Measurements from ENCODE around the gene ACTN1.

ACTN1 gene

DNA sequence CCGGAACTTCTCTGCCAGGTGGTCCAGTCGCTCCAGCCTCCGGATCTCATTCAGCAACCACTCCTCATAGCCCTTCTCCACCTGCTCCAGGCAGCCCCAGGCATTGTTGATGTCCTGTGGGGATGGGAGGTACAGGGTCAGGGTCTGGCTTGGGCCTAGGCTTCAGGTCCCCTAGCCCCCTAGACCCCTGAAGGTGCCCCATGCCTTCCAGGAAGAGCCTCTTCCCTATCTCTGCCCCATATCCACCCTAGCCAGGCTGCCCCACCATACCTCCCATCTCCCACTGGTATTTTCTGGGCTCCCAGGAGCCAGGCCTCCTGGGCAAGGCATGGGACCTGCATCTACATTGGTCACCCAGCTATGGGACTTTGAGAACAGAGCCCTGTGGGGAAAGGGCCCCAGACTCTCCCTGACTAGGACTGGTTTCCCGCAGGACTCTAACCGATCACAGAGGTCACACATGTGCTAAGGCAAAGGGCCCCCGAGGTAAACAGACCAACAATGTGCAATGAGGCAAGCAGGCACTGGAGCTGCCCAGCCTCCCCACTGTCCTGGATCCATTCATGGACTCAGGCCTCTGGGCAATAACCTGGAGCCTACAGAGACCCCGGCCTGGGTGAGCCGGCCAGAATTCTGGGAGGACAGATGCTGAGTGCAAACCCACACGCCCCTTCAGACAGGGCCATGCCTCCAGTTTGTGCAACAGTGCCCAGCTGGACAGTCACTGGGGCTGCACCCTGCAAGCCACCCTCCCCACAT, 88.8 kb downstream of the ACTN1 start:
- DNase-seq (ENCODE audit: insufficient read length, low spot score) (no peak), FAIRE-seq (no peak)
- TF ChIP-seq, protein P1, sequence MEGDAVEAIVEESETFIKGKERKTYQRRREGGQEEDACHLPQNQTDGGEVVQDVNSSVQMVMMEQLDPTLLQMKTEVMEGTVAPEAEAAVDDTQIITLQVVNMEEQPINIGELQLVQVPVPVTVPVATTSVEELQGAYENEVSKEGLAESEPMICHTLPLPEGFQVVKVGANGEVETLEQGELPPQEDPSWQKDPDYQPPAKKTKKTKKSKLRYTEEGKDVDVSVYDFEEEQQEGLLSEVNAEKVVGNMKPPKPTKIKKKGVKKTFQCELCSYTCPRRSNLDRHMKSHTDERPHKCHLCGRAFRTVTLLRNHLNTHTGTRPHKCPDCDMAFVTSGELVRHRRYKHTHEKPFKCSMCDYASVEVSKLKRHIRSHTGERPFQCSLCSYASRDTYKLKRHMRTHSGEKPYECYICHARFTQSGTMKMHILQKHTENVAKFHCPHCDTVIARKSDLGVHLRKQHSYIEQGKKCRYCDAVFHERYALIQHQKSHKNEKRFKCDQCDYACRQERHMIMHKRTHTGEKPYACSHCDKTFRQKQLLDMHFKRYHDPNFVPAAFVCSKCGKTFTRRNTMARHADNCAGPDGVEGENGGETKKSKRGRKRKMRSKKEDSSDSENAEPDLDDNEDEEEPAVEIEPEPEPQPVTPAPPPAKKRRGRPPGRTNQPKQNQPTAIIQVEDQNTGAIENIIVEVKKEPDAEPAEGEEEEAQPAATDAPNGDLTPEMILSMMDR (IDR thresholded peaks at IDR 0.05; ENCODE audit: insufficient read depth, missing control alignments) = no peak

DNA sequence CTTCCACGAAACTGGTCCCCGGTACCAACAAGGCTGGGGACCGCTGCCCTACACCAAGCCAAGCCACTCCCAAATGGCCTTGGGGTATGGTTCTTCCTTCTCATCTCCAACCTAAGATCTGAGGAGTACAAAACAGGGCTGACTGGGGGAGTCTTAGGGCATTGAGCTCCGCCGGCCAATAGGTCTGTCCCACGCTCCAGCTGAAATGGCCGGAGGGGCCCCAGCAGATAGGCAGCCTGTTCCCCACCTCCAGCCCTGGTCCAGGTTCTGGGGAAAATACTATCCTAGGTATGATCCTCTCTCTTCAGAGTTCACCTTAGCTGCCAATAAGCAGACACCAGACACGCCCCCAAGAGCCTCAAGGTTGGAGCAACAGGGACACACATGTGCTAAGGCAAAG, 90.2 kb downstream of the ACTN1 start:
- no peak for DNase-seq (ENCODE audit: insufficient read length, low spot score)
- no peak for FAIRE-seq
- TF ChIP-seq, protein P1 (IDR thresholded peaks at IDR 0.05; ENCODE audit: insufficient read depth, missing control alignments) = no peak

DNA sequence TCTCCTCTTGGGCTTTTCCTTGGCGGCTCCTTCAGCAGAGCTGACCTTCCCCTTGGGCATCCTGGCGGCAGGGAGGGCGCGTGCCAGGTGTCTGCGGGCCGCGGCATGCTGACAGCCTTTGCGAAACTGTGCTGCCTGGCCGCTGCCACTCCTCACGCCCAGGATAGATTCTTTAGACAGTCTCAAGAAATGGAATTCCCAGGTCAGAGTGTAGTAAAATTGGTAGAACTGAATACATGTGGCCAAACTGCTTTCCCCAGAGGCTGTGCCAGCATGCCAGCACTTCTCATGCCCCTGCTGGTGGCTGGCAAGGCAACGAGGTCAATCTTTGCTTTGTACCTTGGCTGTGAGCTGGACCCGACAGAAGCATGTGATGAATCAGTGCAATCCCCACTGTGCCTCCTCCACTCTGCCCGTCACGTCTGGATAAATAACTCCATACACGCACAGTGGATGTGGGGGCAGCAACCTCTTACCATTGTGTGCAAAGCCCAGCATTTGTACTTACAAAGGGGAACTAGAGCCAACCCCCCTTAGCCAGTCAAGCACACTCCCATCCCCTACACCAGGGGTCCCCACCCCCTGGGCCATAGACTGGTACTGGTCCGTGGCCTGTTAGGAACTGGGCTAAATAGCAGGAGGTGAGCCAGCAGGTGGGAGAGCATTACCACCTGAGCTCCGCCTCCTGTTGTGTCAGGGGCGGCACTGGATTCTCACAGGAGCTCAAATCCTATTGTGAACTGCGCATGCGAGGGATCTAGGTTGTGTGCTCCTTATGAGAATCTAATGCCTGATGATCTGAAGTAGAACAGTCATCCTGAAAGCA, 90.9 kb downstream of the ACTN1 start:
- FAIRE-seq (no peak), DNase-seq (ENCODE audit: insufficient read length, low spot score) (no peak)
- TF ChIP-seq, protein P1 (IDR thresholded peaks at IDR 0.05; ENCODE audit: insufficient read depth, missing control alignments) = no peak

DNA sequence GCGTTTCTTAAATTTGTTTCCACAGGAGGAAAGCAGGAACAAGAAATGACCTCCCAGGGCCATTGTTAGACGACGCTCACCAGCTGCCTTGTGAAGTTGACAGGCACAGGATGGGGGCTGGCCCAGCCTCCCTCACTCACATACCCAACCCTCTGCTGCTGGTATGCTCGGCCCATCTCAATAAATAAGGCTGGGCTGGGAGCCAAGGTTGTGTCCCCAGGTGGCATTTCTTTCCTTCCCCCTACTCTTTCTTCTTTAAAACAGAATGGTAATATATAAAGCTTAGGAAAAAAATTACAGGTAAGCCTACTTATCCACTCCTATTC, 93.0 kb downstream of the ACTN1 start:
- DNase-seq (ENCODE audit: insufficient read length, low spot score) (no peak), FAIRE-seq (no peak)
- TF ChIP-seq, protein P1 (IDR thresholded peaks at IDR 0.05; ENCODE audit: insufficient read depth, missing control alignments) = no peak

DNA sequence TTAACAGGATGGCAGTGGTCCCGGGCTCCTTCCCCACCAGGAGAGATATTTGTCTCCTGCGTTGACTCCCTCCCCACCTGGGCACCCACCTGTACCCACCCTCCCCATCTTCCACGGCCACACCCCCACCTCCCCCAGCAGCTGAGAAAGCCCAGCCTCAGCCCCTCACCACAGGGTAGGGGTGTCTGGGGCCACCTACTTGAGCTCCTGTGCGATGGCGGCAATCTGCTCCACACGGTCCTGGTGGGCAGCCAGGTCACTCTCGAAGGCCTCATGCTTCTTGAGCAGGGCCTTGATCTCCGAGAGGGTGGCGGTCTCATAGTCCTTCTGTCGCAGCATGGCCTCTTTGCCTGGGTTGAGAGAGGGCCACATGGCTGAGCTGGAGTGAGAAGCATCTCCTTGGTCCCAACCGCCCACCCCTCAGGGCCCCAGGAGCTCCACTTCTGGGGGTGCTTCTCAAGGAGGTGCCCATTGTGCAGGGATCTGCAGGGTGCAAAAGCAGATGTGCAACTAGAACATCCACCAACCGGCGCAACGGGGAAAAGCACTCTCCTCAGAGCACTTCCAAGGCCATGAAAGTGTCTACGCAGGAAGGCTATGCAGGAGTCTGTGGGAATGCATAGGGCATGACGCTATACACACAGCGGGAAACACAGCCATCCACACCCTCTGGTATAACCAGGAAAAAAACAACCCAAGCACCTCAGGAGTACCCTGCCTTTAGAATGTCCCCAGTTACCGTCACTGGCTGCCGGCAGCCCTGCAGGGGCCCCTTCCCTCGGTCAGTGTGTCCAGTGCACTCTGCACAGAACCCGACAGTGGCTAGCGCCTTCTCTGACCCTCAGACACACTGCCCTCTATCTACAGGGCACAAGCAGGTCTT, 93.6 kb downstream of the ACTN1 start:
- TF ChIP-seq, protein P1 (IDR thresholded peaks at IDR 0.05; ENCODE audit: insufficient read depth, missing control alignments) = no peak
- FAIRE-seq (no peak), DNase-seq (ENCODE audit: insufficient read length, low spot score) (no peak)

DNA sequence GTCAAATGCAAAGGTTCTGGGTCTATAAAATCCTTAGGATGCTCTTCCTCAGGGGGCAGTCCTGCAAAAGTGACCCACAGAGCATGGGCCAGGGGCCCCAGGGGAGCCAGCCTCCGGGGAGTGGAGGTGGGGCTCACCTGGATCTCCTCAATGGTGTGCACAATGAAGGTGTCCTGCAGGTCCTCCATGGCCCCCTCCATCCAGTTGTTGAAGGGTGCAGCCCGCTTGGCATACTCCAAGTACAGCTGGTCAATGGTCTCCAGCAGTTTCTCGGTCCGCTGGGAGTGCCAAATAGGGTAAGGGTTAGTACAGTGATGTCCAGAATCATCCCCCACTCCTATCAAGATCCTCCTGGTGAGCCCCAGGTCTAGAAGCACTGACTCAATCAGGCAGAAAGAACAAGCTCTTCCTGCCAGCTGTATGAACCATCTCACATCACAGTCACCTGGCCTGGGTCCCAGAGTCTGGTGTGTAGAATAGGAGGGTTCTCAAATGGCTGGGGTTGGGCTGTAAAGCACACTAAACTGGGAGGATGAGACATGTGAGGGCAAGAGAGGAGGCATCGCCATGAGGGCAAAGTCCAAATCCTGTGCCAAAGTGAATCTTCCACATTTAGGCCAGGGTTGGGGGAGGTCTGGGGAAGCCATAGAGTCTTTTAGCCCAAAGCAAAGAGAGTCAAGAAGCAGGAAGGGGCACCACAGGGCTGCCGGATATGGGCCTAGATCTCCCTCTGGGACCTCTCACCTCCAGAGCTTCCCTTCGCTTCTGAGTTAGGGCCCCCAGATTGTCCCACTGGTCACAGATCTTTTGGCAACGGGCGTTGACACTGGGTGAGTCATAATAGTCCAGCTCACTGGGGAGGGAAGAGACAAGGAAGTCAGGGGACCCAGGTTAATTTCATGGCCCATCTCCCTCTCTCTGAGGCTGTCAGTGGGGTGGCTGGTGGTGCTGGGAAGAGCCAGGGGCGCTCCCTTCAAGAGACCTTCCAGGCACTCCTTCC, 94.8 kb downstream of the ACTN1 start:
- TF ChIP-seq, protein P1 (IDR thresholded peaks at IDR 0.05; ENCODE audit: insufficient read depth, missing control alignments) = no peak
- no peak for DNase-seq (ENCODE audit: insufficient read length, low spot score)
- no peak for FAIRE-seq

All from D721Med (cell line).